ENCODE data around the gene GET4.

Gene GET4

DNA sequence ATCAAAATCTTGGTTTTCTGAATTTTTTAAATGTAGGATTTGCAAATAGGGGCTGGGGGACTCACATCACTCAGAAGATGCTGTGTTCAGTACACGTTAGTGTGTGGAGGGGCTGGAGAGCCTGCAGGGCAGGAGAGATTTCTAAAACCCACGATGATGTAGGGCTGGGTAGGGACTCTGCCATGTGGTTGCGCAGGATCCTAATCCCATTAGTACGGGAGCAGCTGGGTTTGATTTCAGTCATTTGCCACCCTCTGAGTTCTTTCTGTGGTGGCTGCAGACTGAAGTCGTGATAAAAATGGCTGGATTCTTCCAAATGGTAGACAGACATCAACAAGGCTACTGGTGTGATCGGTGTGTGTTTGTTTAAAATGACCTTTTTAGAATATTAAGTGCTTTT is 14.2 kb upstream of the GET4 start:
- no peak overlapping the region for H3K4me3 ChIP-seq (ENCODE audit: low read depth, low read length)
- TF ChIP-seq, protein P1, sequence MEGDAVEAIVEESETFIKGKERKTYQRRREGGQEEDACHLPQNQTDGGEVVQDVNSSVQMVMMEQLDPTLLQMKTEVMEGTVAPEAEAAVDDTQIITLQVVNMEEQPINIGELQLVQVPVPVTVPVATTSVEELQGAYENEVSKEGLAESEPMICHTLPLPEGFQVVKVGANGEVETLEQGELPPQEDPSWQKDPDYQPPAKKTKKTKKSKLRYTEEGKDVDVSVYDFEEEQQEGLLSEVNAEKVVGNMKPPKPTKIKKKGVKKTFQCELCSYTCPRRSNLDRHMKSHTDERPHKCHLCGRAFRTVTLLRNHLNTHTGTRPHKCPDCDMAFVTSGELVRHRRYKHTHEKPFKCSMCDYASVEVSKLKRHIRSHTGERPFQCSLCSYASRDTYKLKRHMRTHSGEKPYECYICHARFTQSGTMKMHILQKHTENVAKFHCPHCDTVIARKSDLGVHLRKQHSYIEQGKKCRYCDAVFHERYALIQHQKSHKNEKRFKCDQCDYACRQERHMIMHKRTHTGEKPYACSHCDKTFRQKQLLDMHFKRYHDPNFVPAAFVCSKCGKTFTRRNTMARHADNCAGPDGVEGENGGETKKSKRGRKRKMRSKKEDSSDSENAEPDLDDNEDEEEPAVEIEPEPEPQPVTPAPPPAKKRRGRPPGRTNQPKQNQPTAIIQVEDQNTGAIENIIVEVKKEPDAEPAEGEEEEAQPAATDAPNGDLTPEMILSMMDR (IDR thresholded peaks at IDR 0.05; ENCODE audit: borderline replicate concordance, insufficient read depth, low read depth, low read length): no peak

DNA sequence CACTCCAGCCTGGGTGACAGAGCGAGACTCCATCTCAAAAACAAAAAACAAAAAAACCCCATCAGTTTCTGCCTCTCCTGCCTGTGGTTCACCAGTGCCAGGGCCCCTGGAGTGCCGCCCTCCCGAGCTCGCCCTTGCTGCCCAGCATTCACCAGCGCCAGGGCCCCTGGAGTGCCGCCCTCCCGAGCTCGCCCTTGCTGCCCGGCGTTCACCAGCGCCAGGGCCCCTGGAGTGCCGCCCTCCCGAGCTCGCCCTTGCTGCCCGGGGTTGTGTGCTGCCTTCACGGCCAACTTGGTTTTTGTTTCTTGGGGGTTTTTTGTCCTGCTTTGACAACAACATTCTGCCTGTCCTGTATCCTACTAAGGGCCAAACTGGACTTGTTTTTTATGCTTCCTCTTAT is 13.2 kb upstream of the GET4 start:
- H3K4me3 ChIP-seq (ENCODE audit: low read depth, low read length): no peak overlapping the region
- TF ChIP-seq, protein P1 (IDR thresholded peaks at IDR 0.05; ENCODE audit: borderline replicate concordance, insufficient read depth, low read depth, low read length): no peak

DNA sequence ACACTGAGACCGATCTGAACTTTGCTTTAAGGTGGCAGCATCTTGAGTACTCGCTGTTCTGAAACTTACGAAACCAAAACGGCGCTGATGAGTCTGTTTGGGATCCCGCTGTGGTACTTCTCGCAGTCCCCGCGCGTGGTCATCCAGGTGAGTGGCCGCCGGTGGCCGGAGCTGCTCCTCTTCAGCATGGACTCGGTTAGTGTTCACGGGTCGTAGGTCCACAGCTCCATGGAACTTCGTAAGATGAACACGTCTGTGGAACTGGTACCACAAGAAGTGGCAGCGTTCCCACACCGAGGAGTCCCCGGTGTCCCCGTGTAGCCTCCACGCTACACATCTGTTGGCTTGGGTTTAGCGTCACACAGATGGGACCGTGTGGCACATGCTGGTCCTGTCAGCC is 10.4 kb upstream of the GET4 start:
- TF ChIP-seq, protein P1 (IDR thresholded peaks at IDR 0.05; ENCODE audit: borderline replicate concordance, insufficient read depth, low read depth, low read length): no peak
- H3K4me3 ChIP-seq (ENCODE audit: low read depth, low read length): no peak overlapping the region

DNA sequence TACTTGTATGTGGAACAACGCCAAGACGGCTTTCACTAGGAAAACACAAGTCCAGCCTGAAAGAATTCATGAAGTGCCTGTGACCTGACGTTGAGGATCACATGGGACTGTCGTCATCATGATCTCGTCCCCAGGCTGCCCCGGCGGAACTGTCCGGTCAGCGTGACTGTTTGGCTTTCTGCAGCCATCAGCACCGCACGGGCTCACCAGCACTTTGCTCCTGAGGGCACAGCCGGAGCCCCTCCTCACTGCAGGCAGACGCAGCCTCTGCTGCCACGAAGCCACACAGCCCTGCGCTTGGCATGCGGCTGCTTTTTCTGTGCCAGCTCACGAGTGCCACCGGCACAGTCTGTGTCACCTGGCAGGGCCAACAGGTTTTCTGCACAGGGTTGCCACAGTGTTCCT is 9.4 kb upstream of the GET4 start:
- H3K4me3 ChIP-seq (ENCODE audit: low read depth, low read length): no peak overlapping the region

DNA sequence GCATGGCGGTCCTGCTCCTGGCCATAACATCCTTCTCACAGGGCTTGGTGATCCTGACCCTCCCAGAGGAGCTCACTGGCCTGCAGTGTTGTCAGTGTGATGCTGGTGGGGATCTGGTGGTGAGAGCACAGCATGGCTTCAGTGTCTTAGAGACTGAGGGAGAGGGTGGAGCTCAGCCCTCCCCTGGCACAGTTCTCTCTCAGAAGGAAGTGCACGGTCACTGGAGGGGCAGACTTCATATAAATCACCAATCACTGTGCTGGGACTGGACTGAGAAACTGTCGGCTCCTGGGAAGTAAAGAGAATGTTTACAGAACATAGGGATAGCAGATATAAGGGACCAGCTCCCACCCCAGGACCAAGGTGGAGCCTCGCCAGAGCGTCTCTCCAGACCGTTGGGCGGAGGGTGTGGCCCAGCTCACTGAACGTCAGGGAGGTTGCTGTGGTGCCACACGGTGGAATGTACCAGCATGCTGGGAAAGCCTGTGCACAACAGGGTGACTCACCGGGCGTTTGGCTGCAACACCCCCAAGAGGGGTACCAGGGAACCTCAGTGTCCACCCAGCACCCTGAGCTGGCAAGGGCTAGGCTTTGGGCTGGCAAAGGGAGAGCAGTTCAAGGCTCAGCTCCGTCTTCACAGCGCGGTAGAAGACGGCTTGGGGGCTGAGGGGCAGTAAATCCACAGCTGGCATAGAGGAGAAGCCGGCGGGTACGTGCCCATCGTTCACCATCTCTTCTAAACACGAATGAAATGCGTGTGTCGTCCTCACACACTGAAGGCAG is 8.8 kb upstream of the GET4 start:
- TF ChIP-seq, protein P1 (IDR thresholded peaks at IDR 0.05; ENCODE audit: borderline replicate concordance, insufficient read depth, low read depth, low read length): no peak
- H3K4me3 ChIP-seq (ENCODE audit: low read depth, low read length): no peak overlapping the region

More for the DNA sequence above, 9.4 kb upstream of the GET4 start:
- TF ChIP-seq, protein P1 (IDR thresholded peaks at IDR 0.05; ENCODE audit: borderline replicate concordance, insufficient read depth, low read depth, low read length): no peak

DNA sequence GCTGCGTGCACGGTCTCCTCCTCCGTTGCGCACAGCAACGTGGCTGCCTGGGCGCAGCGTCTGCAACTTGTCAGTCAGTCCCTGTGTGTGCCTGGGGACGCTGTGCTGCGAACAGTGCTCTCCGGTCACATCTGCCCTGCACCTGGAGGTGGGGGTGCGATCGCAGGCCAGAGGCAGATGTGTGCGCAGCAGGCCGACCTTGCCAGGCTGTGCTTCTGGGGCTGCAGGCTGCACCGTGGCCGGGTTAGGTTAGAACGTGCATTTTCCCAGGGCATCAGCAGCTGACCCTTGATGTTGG is 8.2 kb upstream of the GET4 start:
- TF ChIP-seq, protein P1 (IDR thresholded peaks at IDR 0.05; ENCODE audit: borderline replicate concordance, insufficient read depth, low read depth, low read length): no peak
- no peak overlapping the region for H3K4me3 ChIP-seq (ENCODE audit: low read depth, low read length)

DNA sequence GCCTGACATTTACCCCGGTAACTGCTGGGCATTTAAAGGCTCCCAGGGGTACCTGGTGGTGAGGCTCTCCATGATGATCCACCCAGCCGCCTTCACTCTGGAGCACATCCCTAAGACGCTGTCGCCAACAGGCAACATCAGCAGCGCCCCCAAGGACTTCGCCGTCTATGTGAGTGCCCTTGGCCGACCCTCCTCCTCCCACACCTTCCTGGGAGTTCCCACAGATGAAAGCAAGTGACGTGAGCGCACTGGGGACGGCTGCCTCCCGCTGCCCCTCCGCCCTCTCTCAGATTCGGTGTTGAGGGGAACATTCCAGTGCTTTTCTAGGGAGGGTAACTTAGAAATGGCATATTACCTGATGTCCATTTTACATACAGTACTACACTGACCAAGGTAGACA is 7.0 kb upstream of the GET4 start:
- H3K4me3 ChIP-seq (ENCODE audit: low read depth, low read length): no peak overlapping the region
- TF ChIP-seq, protein P1 (IDR thresholded peaks at IDR 0.05; ENCODE audit: borderline replicate concordance, insufficient read depth, low read depth, low read length): no peak
